Measurements from ENCODE around the gene QPCT.
"Not testable (repeated sequence)": the region's sequence is repeated elsewhere in the genome, so short reads cannot be mapped to it uniquely, and the experiment has no call there.

Gene QPCT

GRCh38 chr2:37391711-37392110 is 47.3 kb downstream of the QPCT start:
- DNase-seq (ENCODE audit: low read depth in 2 of 2), result no peak

- DNase-seq (ENCODE audit: low read depth in 2 of 2), result no peak
Observed at GRCh38 chr2:37392428-37392827, 48.0 kb downstream of the QPCT start.

DNA sequence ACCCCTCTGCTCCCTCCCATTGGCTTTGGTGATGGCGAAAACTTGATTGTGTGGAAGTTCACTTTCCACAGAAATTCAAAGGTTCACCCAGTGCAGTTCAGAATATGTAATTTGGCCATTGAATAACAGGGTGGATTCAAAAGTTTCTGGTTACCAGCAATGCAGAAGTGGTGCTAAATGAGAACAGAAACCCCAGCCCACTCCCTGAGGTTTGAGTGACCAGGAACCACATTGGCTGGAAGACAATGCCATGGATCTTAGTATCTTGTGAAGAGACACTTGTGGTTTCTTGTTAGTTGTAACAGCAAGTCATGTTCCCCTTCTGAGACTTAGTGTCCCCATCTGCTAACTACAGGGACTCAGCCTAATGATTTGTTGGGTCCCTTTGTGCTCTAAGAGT is 49.8 kb downstream of the QPCT start:
- no peak for DNase-seq (ENCODE audit: low read depth in 2 of 2)

- no peak for DNase-seq (ENCODE audit: low read depth in 2 of 2)
Observed at GRCh38 chr2:37394796-37395555, 50.5 kb downstream of the QPCT start.

DNA sequence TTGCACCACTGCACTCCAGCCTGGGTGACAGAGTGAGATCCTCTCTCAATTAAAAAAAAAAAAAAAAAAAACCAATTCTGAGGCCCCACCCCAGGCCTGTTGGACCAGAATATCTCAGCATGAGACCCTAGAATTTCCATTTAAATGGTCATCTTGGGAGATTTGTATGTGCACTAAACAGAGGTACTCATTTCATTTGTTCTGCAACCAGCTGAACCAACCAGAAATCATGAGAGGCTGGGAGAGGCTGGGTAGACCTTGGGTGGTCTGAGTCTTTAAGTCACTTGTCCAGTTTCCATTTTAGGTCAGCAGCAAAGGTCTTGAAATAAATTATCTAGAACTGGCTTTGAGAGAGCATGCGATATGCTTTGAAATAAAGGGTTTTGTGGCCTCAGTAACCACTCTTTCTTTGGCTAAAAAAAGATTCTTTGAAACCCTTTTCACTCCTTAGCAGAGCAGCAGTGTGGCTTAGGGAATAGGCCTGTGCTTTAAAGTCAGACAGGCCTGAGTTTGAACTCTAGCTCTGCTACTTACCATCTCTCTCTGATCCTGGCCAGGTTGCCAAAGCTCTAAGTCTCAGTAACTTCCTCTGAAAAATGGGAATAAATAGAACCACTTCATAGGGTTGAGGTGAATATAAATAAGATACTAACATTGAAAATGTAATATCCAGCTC is 52.6 kb downstream of the QPCT start:
- no peak for DNase-seq (ENCODE audit: low read depth in 2 of 2)

GRCh38 chr2:37398990-37399389 is 54.6 kb downstream of the QPCT start:
- DNase-seq (ENCODE audit: low read depth in 2 of 2), result no peak

- no peak for DNase-seq (ENCODE audit: low read depth in 2 of 2)
Observed at GRCh38 chr2:37400041-37400440, 55.6 kb downstream of the QPCT start.

- DNase-seq (ENCODE audit: low read depth in 2 of 2), result no peak
Observed at GRCh38 chr2:37402636-37403035, 58.2 kb downstream of the QPCT start.

GRCh38 chr2:37405781-37406180 is 61.4 kb downstream of the QPCT start:
- DNase-seq (ENCODE audit: low read depth in 2 of 2), result no peak

DNA sequence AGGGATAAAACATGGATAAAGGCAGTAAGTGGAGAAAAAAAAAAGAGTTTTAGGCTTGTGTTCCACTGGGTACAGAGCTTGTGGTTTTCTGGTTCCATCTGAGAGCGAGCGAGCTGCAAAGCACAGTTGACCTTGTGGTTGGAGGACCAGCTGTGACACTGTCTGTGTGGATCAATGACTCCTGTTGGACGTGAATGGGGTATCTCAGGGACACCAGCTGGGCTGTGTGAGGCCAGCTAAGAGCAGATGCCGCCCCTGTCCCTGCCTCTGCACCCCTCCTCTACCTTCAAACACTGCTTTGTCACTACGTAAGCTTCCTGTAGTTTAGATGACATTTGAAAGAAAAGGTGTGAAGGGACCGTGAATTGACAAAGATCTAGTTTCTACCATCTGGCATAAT is 67.8 kb downstream of the QPCT start:
- no peak for DNase-seq (ENCODE audit: low read depth in 2 of 2)

- DNase-seq (ENCODE audit: low read depth in 2 of 2), result not testable (repeated sequence)
Observed at GRCh38 chr2:37413911-37414469, 69.6 kb downstream of the QPCT start.

DNA sequence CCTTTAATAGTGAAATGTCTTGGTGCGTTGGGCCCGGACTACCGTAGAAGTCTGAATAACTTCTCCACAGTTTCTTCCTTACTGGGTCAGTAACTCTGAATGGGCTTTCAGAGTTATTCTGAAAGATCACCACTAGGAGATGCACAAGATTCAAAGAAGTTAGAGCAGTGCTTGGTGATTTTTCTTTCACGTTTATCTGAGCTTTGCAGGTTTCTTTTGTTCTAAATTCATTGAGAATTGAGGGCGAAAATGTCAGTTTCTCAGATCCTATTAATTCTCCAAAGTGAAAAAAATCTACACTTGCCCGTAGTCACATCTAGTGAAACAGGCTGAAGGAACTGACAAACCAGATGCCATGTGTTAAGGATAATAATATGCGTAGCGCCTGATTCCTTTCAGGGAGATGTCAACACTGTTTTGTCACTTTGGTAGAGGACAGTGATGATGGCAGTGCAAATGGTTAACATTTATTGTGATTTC is 70.1 kb downstream of the QPCT start:
- DNase-seq (ENCODE audit: low read depth in 2 of 2), result no peak

DNA sequence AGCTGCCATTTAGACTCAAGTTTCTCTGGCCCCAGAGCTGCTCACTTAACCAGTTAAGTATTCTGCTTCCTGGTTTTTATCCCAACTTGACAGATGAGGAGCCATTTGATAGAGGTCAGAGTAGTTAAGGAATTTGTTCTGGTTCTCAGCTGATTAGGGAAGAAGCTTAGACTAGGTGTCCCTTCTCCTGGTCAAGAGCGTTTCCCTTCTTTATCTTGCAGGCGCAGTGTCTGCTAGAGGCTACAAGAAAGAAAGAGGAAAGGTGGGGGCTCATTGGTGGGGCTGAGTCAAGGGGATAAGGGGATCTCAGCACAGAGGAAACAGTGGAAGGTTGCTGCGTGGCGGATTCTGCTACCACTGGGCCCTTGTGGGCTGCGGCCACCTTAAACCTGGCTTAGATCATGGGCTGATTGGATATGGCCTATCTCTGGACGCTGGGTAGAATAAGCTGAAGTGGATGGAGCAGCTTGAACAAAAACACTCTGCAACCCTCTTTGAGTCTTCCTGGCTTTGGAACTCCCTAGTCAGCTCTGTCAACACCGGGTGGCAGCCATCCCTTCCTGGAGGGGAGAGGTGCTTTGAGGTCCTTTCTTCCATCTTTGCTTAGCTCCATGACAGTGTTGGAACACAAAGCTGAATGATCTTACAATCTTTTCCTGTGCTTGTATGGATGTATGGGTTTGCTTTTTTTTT is 70.8 kb downstream of the QPCT start:
- DNase-seq (ENCODE audit: low read depth in 2 of 2), result no peak

- no peak for DNase-seq (ENCODE audit: low read depth in 2 of 2)
Observed at GRCh38 chr2:37417321-37417720, 72.9 kb downstream of the QPCT start.

GRCh38 chr2:37418956-37419355 is 74.5 kb downstream of the QPCT start:
- DNase-seq (ENCODE audit: low read depth in 2 of 2), result no peak

GRCh38 chr2:37421686-37422085 is 77.3 kb downstream of the QPCT start:
- DNase-seq (ENCODE audit: low read depth in 2 of 2), result no peak

GRCh38 chr2:37422816-37423215 is 78.4 kb downstream of the QPCT start:
- no peak for DNase-seq (ENCODE audit: low read depth in 2 of 2)
